ENCODE measurements around the gene RABAC1. TPM values are rescaled to one million over a fixed set of nuclear protein-coding genes. Genes with fewer than 3 reads are reported as not detected.

The RABAC1 gene
- total RNA-seq, 1 experiment from 2014 or later: 234 TPM

Other genes starting within 250 kb of the RABAC1 start
- 11.0 and 13.4 TPM in 2 replicates for gene CEACAM6, start 203.8 kb downstream of the RABAC1 start, total RNA-seq (2014; rRNA removed; shearing (Covaris generic))
- not detected in 2 replicates for gene CEACAM3, start 162.7 kb downstream of the RABAC1 start, total RNA-seq (2014; rRNA removed; shearing (Covaris generic))
- gene LYPD4, start 114.6 kb downstream of the RABAC1 start, total RNA-seq (2014; rRNA removed; shearing (Covaris generic)): not detected in 2 replicates
- gene DMRTC2, start 114.3 kb downstream of the RABAC1 start, total RNA-seq (2014; rRNA removed; shearing (Covaris generic)): not detected in 2 replicates
- gene RPS19, start 99.1 kb downstream of the RABAC1 start, total RNA-seq (2014; rRNA removed; shearing (Covaris generic)): 4,362 and 4,557 TPM in 2 replicates
- 0.81 and 1.4 TPM in 2 replicates for gene CD79A, start 82.0 kb downstream of the RABAC1 start, total RNA-seq (2014; rRNA removed; shearing (Covaris generic))
- gene ARHGEF1, start 76.1 kb downstream of the RABAC1 start, total RNA-seq (2014; rRNA removed; shearing (Covaris generic)): 189 and 199 TPM in 2 replicates
- gene ERFL, start 30.9 kb downstream of the RABAC1 start, total RNA-seq (2014; rRNA removed; shearing (Covaris generic)): 0.39 and 0.64 TPM in 2 replicates
- 0.10 and 0.66 TPM in 2 replicates for gene ATP1A3, start 34.9 kb upstream of the RABAC1 start, total RNA-seq (2014; rRNA removed; shearing (Covaris generic))
- gene GRIK5, start 110.9 kb upstream of the RABAC1 start, total RNA-seq (2014; rRNA removed; shearing (Covaris generic)): 0.21 TPM in 1 of 2 replicates, not detected in the other
- gene ZNF574, start 116.8 kb upstream of the RABAC1 start, total RNA-seq (2014; rRNA removed; shearing (Covaris generic)): 44.5 and 48.5 TPM in 2 replicates
- gene POU2F2, start 173.1 kb upstream of the RABAC1 start, total RNA-seq (2014; rRNA removed; shearing (Covaris generic)): 0.03 and 0.44 TPM in 2 replicates